Mononuclear cell (primary cell): ENCODE data around the gene DPH7. TPM values are rescaled to one million over a fixed set of nuclear protein-coding genes. Genes with fewer than 3 reads are reported as not detected.
"Not testable (repeated sequence)": the region's sequence is repeated elsewhere in the genome, so short reads cannot be mapped to it uniquely, and the experiment has no call there.

Experiments used
- H3K27me3 ChIP-seq: 2 replicates; pipeline ENCODE4 v1.6.0; 2011; ENCODE audit warnings: low read length, control low read depth; ENCODE audit not compliant: insufficient read depth
- H3K4me1 ChIP-seq: 2 replicates; pipeline ENCODE4 v1.5.1; 2011; ENCODE audit warnings: mild to moderate bottlenecking, low read length, control low read depth; ENCODE audit not compliant: insufficient read depth
- H3K4me3 ChIP-seq: 2 replicates; pipeline ENCODE4 v1.5.1; 2011; ENCODE audit warnings: mild to moderate bottlenecking, low read length, moderate library complexity
- H3K9me3 ChIP-seq: 2 replicates; pipeline ENCODE4 v1.5.1; 2011; ENCODE audit warnings: low read depth, mild to moderate bottlenecking, control low read depth, low read length
- total RNA-seq: library from RNA; depleted of rRNA; stranded (reverse); fragments of >200 nt; gene quantifications from one replicate; pipeline ENCODE4 v1.2.3, GENCODE V29; 2012

The DPH7 gene
- total RNA-seq, 1 donor: 17.6 TPM

DNA sequence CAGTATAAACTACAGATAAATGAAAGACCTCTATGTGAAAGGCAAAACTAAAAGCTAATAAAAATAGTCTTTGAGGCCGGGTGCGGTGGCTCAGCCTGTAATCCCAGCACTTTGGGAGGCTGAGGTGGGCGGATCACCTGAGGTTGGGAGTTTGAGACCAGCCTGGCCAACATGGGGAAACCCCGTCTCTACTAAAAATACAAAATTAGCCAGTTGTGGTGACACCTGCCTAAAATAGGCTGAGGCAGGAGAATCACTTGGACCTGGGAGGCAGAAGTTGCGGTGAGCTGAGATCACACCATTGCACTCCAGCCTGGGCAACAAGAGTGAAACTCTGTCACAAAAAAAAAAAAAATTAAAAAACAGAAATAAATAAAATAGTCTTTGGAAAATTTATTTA, 65.6 kb downstream of the DPH7 start:
- H3K27me3 ChIP-seq, H3K4me1 ChIP-seq, H3K4me3 ChIP-seq, H3K9me3 ChIP-seq: not testable (repeated sequence)

DNA sequence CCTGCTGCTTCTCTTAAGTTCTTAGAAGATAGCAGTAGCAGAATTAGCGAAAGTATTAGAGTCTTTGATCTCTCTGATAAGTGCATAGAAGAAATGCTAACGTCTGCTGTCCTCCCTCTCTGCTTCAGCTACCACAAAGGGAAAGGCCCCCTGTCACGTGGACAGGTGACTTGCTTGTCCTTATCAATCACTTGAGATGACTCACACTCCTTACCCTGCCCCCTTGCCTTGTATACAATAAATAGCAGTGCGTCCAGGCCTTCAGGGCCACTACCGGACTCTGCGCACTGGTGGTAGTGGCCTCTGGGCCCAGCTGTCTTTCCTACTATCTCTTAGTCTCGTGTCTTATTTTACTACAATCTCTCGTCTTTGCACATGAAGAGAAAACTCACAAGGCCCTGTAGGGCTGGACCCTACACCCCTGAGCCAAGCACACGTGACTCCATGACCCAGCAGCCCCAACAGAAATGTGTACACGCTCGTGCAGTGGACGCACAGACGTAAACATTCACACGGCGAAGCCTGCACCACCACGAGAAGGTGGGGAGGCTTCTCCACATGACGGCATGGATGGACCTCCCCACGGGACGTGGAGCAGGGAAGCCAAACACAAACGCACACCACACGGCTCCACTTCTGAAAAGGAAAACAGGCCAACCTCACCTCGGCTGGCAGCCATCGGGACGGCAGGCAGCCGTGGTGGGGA, 66.8 kb downstream of the DPH7 start:
- Histone ChIP-seq H3K27me3 (no peaks in the 10 kb centered on the region), H3K4me3 (no peak overlapping the region), H3K4me1 (no peaks in the 10 kb centered on the region), H3K9me3 (no peaks in the 10 kb centered on the region)

DNA sequence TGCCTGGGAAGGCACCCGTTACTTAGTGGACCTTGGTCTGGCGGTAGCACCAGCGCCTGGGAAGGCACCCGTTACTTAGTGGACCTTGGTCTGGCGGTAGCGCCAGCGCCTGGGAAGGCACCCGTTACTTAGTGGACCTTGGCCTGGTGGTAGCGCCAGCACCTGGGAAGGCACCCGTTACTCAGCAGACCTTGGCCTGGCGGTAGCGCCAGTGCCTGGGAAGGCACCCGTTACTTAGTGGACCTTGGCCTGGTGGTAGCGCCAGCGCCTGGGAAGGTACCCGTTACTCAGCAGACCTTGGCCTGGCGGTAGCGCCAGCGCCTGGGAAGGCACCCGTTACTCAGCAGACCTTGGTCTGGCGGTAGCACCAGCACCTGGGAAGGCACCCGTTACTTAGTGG, 67.6 kb downstream of the DPH7 start:
- not testable (repeated sequence) for H3K9me3 ChIP-seq, H3K4me3 ChIP-seq, H3K4me1 ChIP-seq, H3K27me3 ChIP-seq

DNA sequence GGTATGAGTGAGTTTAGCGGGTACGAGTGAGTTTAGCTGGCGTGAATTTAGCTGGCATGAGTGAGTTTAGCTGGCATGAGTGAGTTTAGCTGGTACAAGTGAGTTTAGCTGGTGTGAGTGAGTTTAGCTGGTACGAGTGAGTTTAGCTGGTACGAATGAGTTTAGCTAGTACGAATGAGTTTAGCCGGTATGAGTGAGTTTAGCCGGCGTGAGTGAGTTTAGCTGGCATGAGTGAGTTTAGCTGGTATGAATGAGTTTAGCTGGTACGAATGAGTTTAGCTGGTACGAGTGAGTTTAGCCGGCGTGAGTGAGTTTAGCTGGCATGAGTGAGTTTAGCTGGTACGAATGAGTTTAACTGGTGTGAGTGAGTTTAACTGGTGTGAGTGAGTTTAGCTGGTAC, 69.5 kb downstream of the DPH7 start:
- H3K27me3 ChIP-seq: no peaks in the 10 kb centered on the region
- no peaks in the 10 kb centered on the region for H3K9me3 ChIP-seq
- H3K4me3 ChIP-seq: no peak overlapping the region
- no peaks in the 10 kb centered on the region for H3K4me1 ChIP-seq

DNA sequence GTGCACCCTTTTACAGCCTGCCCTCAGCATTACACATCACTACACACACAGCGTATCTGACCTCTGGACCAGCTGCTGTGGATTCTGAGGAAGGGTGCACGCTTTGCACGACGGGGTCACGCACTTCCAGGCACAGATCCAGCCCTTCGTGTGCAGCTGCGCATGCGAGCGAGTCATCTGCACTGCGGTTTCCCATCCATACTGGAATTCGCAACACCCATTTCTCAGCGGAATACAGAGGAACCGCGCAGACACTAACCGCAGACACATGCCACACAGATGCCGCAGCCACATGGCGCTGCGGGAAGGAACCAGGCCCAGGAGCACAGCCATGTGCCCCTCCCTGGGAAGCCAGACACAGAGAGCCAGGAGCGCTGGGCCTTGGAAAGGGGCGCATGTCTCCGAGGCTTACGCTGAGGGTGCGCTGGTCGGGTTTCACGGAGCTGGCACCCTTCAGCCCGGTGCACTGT, 72.0 kb downstream of the DPH7 start:
- no peak overlapping the region for H3K4me3 ChIP-seq
- H3K4me1 ChIP-seq: no peaks in the 10 kb centered on the region
- no peaks in the 10 kb centered on the region for H3K9me3 ChIP-seq
- no peaks in the 10 kb centered on the region for H3K27me3 ChIP-seq

DNA sequence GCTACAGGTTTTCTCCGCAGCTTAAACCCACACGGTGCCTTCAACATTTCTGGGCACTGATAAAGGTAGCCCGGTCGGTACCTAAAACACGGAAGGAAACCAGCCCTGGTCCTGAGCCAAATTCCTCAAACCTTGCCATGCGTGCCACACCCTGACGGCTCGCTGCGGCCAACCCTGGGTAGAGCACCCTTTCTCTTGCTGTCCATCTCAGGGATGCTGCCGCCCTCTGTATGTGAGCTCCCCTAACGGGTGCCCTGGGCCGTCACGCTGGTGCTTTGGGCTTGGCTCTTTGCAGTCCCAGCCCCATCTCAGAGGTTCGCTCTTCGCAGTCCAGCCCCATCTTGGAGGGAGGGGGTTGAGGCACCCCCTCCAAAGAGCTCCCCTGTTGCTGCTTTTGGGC, 72.5 kb downstream of the DPH7 start:
- no peaks in the 10 kb centered on the region for H3K4me1 ChIP-seq
- H3K27me3 ChIP-seq: no peaks in the 10 kb centered on the region
- H3K9me3 ChIP-seq: no peaks in the 10 kb centered on the region
- H3K4me3 ChIP-seq: no peak overlapping the region

DNA sequence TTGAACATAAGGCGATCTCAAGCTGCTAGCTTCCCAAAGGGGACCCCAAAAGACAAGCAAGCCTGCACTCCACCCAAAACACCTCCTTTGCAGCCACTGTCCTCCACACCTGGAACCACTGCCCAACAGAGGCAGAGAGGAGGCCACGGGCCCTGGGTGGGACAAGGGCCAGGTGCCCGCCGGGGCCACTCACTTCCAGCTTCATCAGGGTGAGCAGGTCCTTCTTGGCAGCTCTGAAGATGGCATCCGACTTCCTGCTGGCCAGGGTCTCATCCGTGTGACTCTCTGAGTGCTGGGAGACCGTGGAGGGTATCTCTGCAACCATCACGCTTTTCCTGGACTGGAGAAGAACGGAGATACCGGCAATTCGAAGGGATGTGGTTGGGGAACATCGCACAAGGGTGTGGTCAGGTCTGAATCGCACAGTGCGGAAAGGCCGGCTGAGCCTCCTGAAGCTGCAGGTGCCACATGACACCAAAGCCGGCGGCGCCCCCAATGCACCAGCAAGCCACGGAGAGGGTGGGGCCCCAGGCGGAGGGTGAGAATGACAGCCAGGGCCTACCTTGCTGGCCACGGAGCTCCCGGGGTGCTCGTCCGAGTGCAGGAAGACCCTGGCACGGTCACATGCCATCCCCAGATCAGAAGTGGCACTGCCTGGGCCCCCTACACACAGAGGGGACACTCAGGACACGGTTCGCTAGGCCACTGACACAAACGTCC, 73.1 kb downstream of the DPH7 start:
- no peaks in the 10 kb centered on the region for H3K27me3 ChIP-seq
- no peaks in the 10 kb centered on the region for H3K4me1 ChIP-seq
- no peak overlapping the region for H3K4me3 ChIP-seq
- no peaks in the 10 kb centered on the region for H3K9me3 ChIP-seq

Other genes with a start within 250 kb of the DPH7 start
- gene EXD3, start 155.8 kb downstream of the DPH7 start, total RNA-seq: 6.1 TPM
- 2.2 TPM for gene NOXA1, start 155.5 kb downstream of the DPH7 start, total RNA-seq
- gene ENTPD8, start 137.6 kb downstream of the DPH7 start, total RNA-seq: not detected
- 23.7 TPM for gene NSMF, start 119.6 kb downstream of the DPH7 start, total RNA-seq
- gene PNPLA7, start 28.5 kb downstream of the DPH7 start, total RNA-seq: 2.3 TPM
- gene MRPL41, start 27.0 kb downstream of the DPH7 start, total RNA-seq: 15.6 TPM
- gene ZMYND19, start 11.6 kb upstream of the DPH7 start, total RNA-seq: 1.4 TPM
- gene ARRDC1, start 26.8 kb upstream of the DPH7 start, total RNA-seq: 28.7 TPM
- 56.6 TPM for gene EHMT1, start 40.1 kb upstream of the DPH7 start, total RNA-seq